Measurements from ENCODE around the gene CTDSP2. TPM values are rescaled to one million over a fixed set of nuclear protein-coding genes. Genes with fewer than 3 reads are reported as not detected.

The CTDSP2 gene
- polyA plus RNA-seq, 1 donor from 2014 or later, result 44.6 TPM

GRCh38 chr12:57839996-57840395 lies 6.5 kb downstream of the CTDSP2 start:
- Mint-ChIP-seq H3K4me1 (peaks cover 78 to 86% (median 86%) of the 10 kb centered on the region in 3 donors), H3K4me3 (peak overlapping the region in 2 of 4 donors; percentile 79 to 85), H3K9me3 (no peaks in the 10 kb centered on the region), H3K27me3 (no peaks in the 10 kb centered on the region), H3K36me3 (peaks cover 1% of the 10 kb centered on the region), H3K27ac (peak overlapping the region; percentile 91 to 95 (median 92))

- peaks cover 1% of the 10 kb centered on the region for H3K36me3 Mint-ChIP-seq
- H3K4me3 Mint-ChIP-seq, result peak overlapping the region; percentile 2 to 85 (median 74)
- no peaks in the 10 kb centered on the region for H3K27me3 Mint-ChIP-seq
- H3K9me3 Mint-ChIP-seq, result no peaks in the 10 kb centered on the region
- peaks cover 80 to 88% (median 85%) of the 10 kb centered on the region in 3 donors for H3K4me1 Mint-ChIP-seq
- peak overlapping the region; percentile 92 to 95 (median 92) for H3K27ac Mint-ChIP-seq
Observed at GRCh38 chr12:57838594-57839302, 7.8 kb downstream of the CTDSP2 start.

GRCh38 chr12:57837864-57838562 lies 8.5 kb downstream of the CTDSP2 start:
- H3K4me3 Mint-ChIP-seq, result peak overlapping the region in 3 of 4 donors; percentile 70 to 85 (median 79)
- no peaks in the 10 kb centered on the region for H3K9me3 Mint-ChIP-seq
- H3K27ac Mint-ChIP-seq, result peak overlapping the region; percentile 88 to 95 (median 92)
- H3K36me3 Mint-ChIP-seq, result peaks cover 1% of the 10 kb centered on the region
- no peaks in the 10 kb centered on the region for H3K27me3 Mint-ChIP-seq
- H3K4me1 Mint-ChIP-seq, result peaks cover 79 to 88% (median 85%) of the 10 kb centered on the region in 3 donors

- no peaks in the 10 kb centered on the region for H3K27me3 Mint-ChIP-seq
- H3K36me3 Mint-ChIP-seq, result peaks cover 1% of the 10 kb centered on the region
- peaks cover 76 to 86% (median 77%) of the 10 kb centered on the region in 3 donors for H3K4me1 Mint-ChIP-seq
- H3K9me3 Mint-ChIP-seq, result no peaks in the 10 kb centered on the region
- peak overlapping the region; percentile 92 to 95 (median 95) for H3K27ac Mint-ChIP-seq
- peak overlapping the region; percentile 49 to 88 (median 76) for H3K4me3 Mint-ChIP-seq
Observed at GRCh38 chr12:57836442-57837375, 9.8 kb downstream of the CTDSP2 start.

- Mint-ChIP-seq H3K27ac (peak overlapping the region; percentile 92 to 95 (median 95)), H3K36me3 (peaks cover 1% of the 10 kb centered on the region), H3K9me3 (no peaks in the 10 kb centered on the region), H3K27me3 (no peaks in the 10 kb centered on the region), H3K4me1 (peaks cover 71 to 81% (median 73%) of the 10 kb centered on the region in 3 donors), H3K4me3 (peak overlapping the region; percentile 30 to 88 (median 88))
Observed at GRCh38 chr12:57835366-57836288, 10.9 kb downstream of the CTDSP2 start.

GRCh38 chr12:57834086-57834876 lies 12.2 kb downstream of the CTDSP2 start:
- Mint-ChIP-seq H3K36me3 (no peaks in the 10 kb centered on the region), H3K27me3 (no peaks in the 10 kb centered on the region), H3K27ac (peak overlapping the region; percentile 71 to 96 (median 93)), H3K9me3 (no peaks in the 10 kb centered on the region), H3K4me1 (peaks cover 62 to 77% (median 63%) of the 10 kb centered on the region in 3 donors), H3K4me3 (peak overlapping the region in 3 of 4 donors; percentile 68 to 86 (median 78))

- no peaks in the 10 kb centered on the region for H3K36me3 Mint-ChIP-seq
- H3K27ac Mint-ChIP-seq, result peak overlapping the region; percentile 71 to 96 (median 94)
- H3K4me1 Mint-ChIP-seq, result peaks cover 57 to 71% (median 58%) of the 10 kb centered on the region in 3 donors
- no peaks in the 10 kb centered on the region for H3K9me3 Mint-ChIP-seq
- peak overlapping the region in 3 of 4 donors; percentile 67 to 79 (median 68) for H3K4me3 Mint-ChIP-seq
- no peaks in the 10 kb centered on the region for H3K27me3 Mint-ChIP-seq
Observed at GRCh38 chr12:57833672-57834071, 12.9 kb downstream of the CTDSP2 start.

GRCh38 chr12:57832966-57833365 lies 13.6 kb downstream of the CTDSP2 start:
- peak overlapping the region in 3 of 4 donors; percentile 65 to 76 (median 68) for H3K4me3 Mint-ChIP-seq
- peak overlapping the region in 2 of 3 donors; percentile 94 to 96 for H3K27ac Mint-ChIP-seq
- no peaks in the 10 kb centered on the region for H3K9me3 Mint-ChIP-seq
- no peaks in the 10 kb centered on the region for H3K27me3 Mint-ChIP-seq
- H3K4me1 Mint-ChIP-seq, result peaks cover 50 to 64% (median 51%) of the 10 kb centered on the region in 3 donors
- H3K36me3 Mint-ChIP-seq, result no peaks in the 10 kb centered on the region

GRCh38 chr12:57830393-57830792 lies 16.1 kb downstream of the CTDSP2 start:
- Mint-ChIP-seq H3K36me3 (no peaks in the 10 kb centered on the region), H3K4me1 (peaks cover 28 to 41% (median 31%) of the 10 kb centered on the region in 3 donors), H3K27me3 (no peaks in the 10 kb centered on the region), H3K27ac (peak overlapping the region in 1 of 3 donors; percentile 28), H3K9me3 (no peaks in the 10 kb centered on the region), H3K4me3 (peak overlapping the region in 1 of 4 donors; percentile 47)

GRCh38 chr12:57829025-57829777 lies 17.3 kb downstream of the CTDSP2 start:
- no peaks in the 10 kb centered on the region for H3K27me3 Mint-ChIP-seq
- no peaks in the 10 kb centered on the region for H3K9me3 Mint-ChIP-seq
- peaks cover 22 to 34% (median 24%) of the 10 kb centered on the region in 3 donors for H3K4me1 Mint-ChIP-seq
- peak overlapping the region in 1 of 4 donors; percentile 58 for H3K4me3 Mint-ChIP-seq
- no peak overlapping the region for H3K27ac Mint-ChIP-seq
- H3K36me3 Mint-ChIP-seq, result no peaks in the 10 kb centered on the region

GRCh38 chr12:57826966-57827365 lies 19.6 kb downstream of the CTDSP2 start:
- no peaks in the 10 kb centered on the region for H3K9me3 Mint-ChIP-seq
- H3K4me1 Mint-ChIP-seq, result peaks cover 7 to 15% (median 8%) of the 10 kb centered on the region in 3 donors
- H3K27me3 Mint-ChIP-seq, result no peaks in the 10 kb centered on the region
- H3K4me3 Mint-ChIP-seq, result no peak overlapping the region
- peak overlapping the region in 1 of 3 donors; percentile 35 for H3K27ac Mint-ChIP-seq
- H3K36me3 Mint-ChIP-seq, result peaks cover 3% of the 10 kb centered on the region

- Mint-ChIP-seq H3K27me3 (no peaks in the 10 kb centered on the region), H3K4me1 (peaks cover 2 to 10% (median 4%) of the 10 kb centered on the region in 3 donors), H3K36me3 (peaks cover 3% of the 10 kb centered on the region), H3K27ac (no peak overlapping the region), H3K4me3 (no peak overlapping the region), H3K9me3 (no peaks in the 10 kb centered on the region)
Observed at GRCh38 chr12:57826400-57826799, 20.1 kb downstream of the CTDSP2 start.

Measured in IgD-negative memory B cell (primary cell).